ENCODE measurements around the gene SMIM11.
"Not testable (repeated sequence)": the region's sequence is repeated elsewhere in the genome, so short reads cannot be mapped to it uniquely, and the experiment has no call there.

SMIM11 gene

DNA sequence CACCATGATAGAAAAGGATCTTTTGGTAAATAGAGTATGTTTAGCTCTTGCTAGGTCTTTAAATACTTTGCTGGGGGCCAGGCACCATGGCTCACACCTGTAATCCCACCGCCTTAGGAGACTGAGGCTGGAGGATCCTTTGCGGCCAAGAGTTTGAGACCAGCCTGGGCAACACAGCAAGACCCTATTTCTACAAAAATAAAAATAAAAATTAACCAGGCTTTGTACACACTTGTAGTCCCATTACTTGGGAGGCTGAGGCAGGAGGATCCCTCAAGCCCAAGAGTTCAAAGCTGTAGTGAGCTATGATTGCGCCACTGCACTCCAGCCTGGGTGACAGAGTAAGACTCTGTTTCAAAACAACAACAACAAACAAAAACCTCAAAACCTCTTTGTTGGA is 12.6 kb upstream of the SMIM11 start:
- CTCF ChIA-PET = interaction anchor here (0.6 to 3.4 kb wide), 14 partner anchors 12 to 693 kb away, joined by 3 to 15 read pairs (median 5); no protein-coding TSS in a partner anchor
- no peak for DNase-seq
- H3K27ac Mint-ChIP-seq = no peak overlapping the region
- H3K4me1 Mint-ChIP-seq = peaks cover 6% of the 10 kb centered on the region
- H3K27me3 Mint-ChIP-seq = peaks cover 24% of the 10 kb centered on the region
- no peaks in the 10 kb centered on the region for H3K36me3 Mint-ChIP-seq
- no peaks in the 10 kb centered on the region for H3K9me3 Mint-ChIP-seq
- no peak overlapping the region for H3K4me3 Mint-ChIP-seq

DNA sequence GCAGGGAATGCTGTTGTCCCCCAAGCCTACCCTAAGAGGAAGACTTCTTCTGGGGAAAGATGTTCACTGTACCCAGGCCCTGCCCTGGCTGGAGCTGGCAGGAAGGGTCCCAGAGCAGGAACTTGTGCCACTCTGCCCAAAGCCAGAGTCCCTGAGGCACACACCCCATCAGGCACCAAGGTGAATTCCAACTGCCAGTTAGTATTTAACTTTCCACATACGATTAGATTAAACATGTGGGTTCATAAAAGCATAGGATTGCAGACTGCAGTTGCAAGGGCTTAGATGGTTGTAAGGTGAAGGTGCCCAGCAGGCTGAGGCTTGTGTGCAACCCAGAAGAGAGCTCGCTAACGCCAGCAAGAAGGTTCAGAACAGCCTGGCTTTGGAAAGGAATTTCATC is 11.6 kb upstream of the SMIM11 start, which contains the start of gene KCNE2:
TSS of gene KCNE2 (plus strand) at position 274 of the 400 bp plus-strand sequence. CDS start 6,473 bp downstream, outside the sequence.
- no peaks in the 10 kb centered on the region for H3K9me3 Mint-ChIP-seq
- no peaks in the 10 kb centered on the region for H3K36me3 Mint-ChIP-seq
- no peak within 1 kb of the TSS for H3K27ac Mint-ChIP-seq
- CTCF ChIA-PET = interaction anchor here (0.8 to 3.4 kb wide), 5 partner anchors 13 to 440 kb away, joined by 3 to 15 read pairs (median 9); no protein-coding TSS in a partner anchor
- DNase-seq = no peak
- peaks cover 6% of the 10 kb centered on the region for H3K4me1 Mint-ChIP-seq
- peaks cover 27% of the 10 kb centered on the region for H3K27me3 Mint-ChIP-seq
- no peak within 1 kb of the TSS for H3K4me3 Mint-ChIP-seq

DNA sequence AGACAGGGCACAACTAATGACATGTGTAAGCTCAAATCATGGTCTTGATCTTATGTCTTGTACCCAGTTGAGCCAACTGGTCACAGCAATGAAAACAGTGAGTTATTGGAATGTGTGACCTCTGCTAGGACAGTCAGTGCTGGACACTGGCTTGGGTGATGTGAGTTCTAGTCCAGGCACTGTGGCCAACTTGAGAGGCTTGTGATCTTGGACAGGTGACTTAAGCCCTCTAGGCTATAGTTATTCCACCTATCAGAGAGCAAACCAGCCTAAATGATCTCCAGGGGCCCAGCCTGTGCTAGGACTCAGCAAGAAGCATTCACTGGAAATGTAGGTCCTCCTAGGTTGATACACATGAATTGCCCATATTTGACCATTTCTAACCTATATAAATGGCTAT is 10.4 kb upstream of the SMIM11 start:
- Mint-ChIP-seq H3K4me1 (peaks cover 6% of the 10 kb centered on the region), H3K4me3 (no peak overlapping the region), H3K27ac (no peak overlapping the region), H3K9me3 (no peaks in the 10 kb centered on the region), H3K36me3 (no peaks in the 10 kb centered on the region), H3K27me3 (peaks cover 26% of the 10 kb centered on the region)
- no peak for DNase-seq
- CTCF ChIA-PET = interaction anchor here (0.8 to 3.4 kb wide), 2 partner anchors 266 to 441 kb away, joined by 4 to 13 read pairs; no protein-coding TSS in a partner anchor

DNA sequence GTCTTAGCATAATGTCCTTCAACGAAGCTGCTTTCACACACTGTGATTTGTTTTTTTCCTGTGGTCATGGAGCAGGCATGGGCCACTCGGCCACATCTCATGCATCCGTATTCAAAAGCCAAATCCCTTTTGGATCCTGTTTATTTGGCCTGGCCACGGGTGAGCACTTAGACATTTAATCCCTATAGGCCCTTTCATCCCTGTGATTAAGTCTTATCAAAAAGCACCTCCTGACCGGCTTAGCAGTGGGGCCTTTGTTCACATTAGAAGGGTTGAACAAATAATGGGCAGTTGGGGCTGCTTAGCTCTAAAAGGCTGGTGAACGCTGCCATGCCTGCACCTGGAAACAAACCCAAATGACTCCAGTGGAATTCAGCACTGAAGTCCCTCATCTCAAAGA is 9.5 kb upstream of the SMIM11 start:
- H3K4me1 Mint-ChIP-seq = peaks cover 6% of the 10 kb centered on the region
- H3K27me3 Mint-ChIP-seq = peaks cover 30% of the 10 kb centered on the region
- no peak overlapping the region for H3K27ac Mint-ChIP-seq
- H3K36me3 Mint-ChIP-seq = no peaks in the 10 kb centered on the region
- CTCF ChIA-PET = interaction anchor here (0.6 to 3.4 kb wide), 3 partner anchors 266 to 442 kb away, joined by 3 to 13 read pairs (median 4); no protein-coding TSS in a partner anchor
- no peak for DNase-seq
- H3K9me3 Mint-ChIP-seq = no peaks in the 10 kb centered on the region
- H3K4me3 Mint-ChIP-seq = no peak overlapping the region

DNA sequence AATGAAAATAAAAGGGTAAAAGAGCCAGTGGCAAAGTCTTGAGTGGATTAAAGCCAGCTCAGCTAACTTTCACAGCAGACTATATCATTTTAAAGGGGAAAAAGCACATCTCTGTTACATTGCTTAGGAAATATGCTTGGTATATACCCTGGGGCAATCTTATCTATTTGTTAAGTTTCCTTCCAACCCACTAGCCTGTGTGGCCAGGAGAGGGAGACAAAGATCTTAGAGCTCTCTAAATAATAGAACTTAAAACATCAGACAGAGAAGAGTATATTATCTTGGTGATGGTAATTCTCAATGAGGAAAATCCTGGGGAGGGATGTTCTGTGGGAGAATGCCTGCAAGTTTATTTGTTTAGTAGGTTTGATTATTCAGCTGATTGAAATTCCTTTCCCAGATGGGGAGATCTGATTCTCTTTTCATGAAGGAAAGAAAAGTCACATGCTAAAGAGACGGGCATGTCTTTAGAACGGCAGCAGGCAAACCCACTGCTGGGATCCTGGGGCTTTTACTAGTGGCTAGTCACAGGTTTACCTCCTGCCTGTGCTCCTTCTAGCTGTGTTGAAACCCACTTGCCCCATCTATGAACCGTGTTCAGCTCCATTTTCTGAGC is 7.9 kb upstream of the SMIM11 start:
- H3K36me3 Mint-ChIP-seq = no peaks in the 10 kb centered on the region
- H3K4me1 Mint-ChIP-seq = no peaks in the 10 kb centered on the region
- H3K9me3 Mint-ChIP-seq = no peaks in the 10 kb centered on the region
- peaks cover 25% of the 10 kb centered on the region for H3K27me3 Mint-ChIP-seq
- peak; percentile 62 for DNase-seq
- no peak overlapping the region for H3K4me3 Mint-ChIP-seq
- CTCF ChIA-PET = interaction anchor here (0.8 to 2.2 kb wide), 8 partner anchors 11 to 444 kb away, joined by 3 to 8 read pairs (median 5); no protein-coding TSS in a partner anchor
- no peak overlapping the region for H3K27ac Mint-ChIP-seq

DNA sequence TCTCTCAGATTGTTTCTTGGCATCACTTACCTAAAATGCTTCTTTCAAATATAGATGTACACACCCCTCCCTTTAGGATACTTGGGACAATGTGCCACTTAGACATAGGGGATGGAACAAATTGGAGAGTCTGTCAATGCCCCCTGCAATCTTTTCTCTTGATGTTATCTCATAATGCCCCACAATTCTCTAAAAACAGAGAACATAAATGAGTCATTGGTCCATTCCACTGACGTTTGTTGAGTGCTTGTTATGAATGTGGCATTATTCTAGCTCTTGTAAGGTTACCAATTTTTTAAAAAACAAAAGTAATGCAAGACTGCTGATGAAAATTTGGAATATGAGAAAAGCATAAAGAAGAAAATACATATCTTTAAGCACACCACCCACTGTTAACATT is 5.6 kb upstream of the SMIM11 start:
- CTCF ChIA-PET = no interaction called here
- DNase-seq = no peak
- H3K36me3 Mint-ChIP-seq = no peaks in the 10 kb centered on the region
- peaks cover 20% of the 10 kb centered on the region for H3K27me3 Mint-ChIP-seq
- H3K4me3 Mint-ChIP-seq = no peak overlapping the region
- H3K27ac Mint-ChIP-seq = no peak overlapping the region
- H3K4me1 Mint-ChIP-seq = no peaks in the 10 kb centered on the region
- H3K9me3 Mint-ChIP-seq = no peaks in the 10 kb centered on the region

DNA sequence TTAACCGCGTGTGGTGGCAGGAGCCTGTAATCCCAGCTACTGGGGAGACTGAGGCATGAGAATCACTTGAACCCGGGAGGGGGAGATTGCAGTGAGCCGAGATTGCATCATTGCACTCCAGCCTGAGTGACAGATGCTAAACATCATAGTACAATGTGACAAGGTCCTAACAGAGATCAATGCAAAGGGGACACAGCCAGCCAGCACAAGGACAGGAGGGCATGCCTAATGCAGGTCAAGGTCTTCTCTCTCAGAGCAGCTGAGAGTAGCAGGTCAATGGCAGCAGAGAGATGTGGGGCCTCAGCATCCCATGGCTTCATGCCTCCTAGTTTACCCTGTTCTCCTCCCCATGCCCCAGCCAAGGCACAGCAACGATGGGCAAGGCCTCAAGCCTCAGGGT is 3.0 kb upstream of the SMIM11 start:
- Mint-ChIP-seq H3K36me3 (no peaks in the 10 kb centered on the region), H3K27me3 (peaks cover 20% of the 10 kb centered on the region), H3K4me1 (no peaks in the 10 kb centered on the region), H3K9me3 (no peaks in the 10 kb centered on the region), H3K27ac (no peak overlapping the region), H3K4me3 (no peak overlapping the region)
- CTCF ChIA-PET = no interaction called here
- no peak for DNase-seq

DNA sequence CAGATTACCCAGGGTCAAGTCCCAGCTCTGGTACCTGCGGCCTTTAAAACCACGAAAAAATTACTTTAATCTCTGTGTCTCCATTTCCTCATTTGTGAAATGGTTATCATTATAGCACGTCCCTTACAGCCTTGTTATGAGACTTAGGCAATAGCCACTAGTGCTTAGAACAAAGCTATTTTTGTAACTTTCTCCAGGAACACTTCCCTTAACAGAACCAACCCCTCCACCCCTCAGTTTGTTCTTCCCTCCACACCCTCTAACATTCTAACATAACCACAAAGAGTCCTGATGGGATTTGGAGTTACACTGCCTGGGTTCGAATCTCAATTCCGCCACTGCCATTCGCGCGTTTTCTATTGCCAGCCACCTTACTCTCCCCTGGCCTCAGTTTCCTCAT is 845 bp upstream of the SMIM11 start:
- H3K9me3 Mint-ChIP-seq, CTCF ChIA-PET, H3K27ac Mint-ChIP-seq, DNase-seq, H3K4me1 Mint-ChIP-seq, H3K36me3 Mint-ChIP-seq, H3K4me3 Mint-ChIP-seq, H3K27me3 Mint-ChIP-seq: not testable (repeated sequence)

DNA sequence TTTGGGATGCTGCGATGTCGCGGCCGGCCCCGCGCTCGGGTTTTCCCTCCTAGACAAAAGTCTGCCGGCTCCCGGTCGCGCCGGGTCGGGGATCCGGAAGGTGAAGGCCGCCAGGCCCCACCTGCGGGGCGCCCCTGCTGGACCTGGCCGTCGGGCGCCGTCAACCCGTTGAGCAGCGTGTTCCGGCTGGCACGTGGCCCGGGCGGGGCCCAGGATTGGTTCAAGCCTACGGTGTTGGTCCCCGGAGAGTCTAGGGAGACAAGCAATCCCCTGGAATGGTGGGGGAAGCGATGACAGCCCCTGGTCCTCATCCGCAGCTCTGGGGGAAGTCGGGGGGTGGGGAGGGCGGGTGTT is 289 bp downstream of the SMIM11 start:
- not testable (repeated sequence) for H3K4me1 Mint-ChIP-seq

DNA sequence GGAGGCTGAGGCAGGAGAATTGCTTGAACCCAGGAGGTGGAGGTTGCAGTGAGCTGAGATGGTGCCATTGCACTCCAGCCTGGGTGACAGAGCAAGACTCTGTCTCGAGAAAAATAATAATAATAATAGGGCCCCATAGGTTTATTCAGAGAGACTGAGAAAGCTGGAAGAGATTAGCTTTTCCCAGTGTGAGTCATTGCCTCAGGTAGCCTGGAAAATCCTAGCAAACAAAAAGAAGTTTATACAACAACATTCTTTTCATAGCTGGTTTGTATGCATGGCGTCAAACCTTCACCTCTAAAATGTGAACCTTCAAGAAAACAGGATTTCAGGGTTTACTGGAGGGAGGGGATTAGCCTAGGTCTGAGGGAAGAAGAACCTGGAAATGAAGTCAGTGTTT is 7.8 kb downstream of the SMIM11 start:
- H3K4me1 Mint-ChIP-seq, DNase-seq, H3K27ac Mint-ChIP-seq, H3K9me3 Mint-ChIP-seq, H3K4me3 Mint-ChIP-seq, H3K27me3 Mint-ChIP-seq, CTCF ChIA-PET, H3K36me3 Mint-ChIP-seq: not testable (repeated sequence)

More for the DNA sequence above, 289 bp downstream of the SMIM11 start:
- CTCF ChIA-PET, DNase-seq, H3K27me3 Mint-ChIP-seq, H3K4me3 Mint-ChIP-seq, H3K27ac Mint-ChIP-seq, H3K9me3 Mint-ChIP-seq, H3K36me3 Mint-ChIP-seq: not testable (repeated sequence)

DNA sequence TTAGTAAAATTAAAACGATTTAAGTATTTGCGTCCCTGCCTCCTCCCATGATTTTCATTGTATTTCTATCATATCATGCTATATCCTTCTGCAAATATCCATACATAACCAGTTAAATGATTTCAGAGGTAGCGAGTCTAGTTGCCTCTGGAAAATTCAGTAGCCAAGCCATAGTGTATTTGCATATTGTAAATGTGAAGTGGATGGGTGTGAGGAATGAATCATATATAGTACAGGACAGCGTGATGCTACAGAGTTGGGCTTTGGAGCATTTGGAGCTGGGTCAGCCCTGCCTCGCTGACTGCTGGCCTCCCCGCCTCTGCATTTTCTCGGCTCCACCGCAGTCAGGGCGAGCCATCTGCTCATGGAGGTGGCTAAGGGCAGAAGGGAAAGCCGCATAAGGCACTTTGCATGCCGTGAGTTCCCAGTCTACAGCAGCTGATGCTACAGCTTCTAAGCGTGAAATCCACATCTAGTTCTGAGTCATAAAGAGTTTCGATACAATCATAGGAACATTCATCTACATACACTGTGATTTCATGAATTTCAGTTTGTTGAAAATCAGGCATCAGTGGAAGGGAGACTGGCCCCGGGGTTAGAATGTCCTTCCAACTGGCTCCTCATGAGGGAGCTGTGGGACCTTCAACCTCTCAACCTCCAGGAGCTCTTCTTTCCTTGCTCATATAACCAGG is 8.6 kb downstream of the SMIM11 start:
- H3K36me3 Mint-ChIP-seq, H3K27me3 Mint-ChIP-seq, H3K4me1 Mint-ChIP-seq, H3K4me3 Mint-ChIP-seq, H3K27ac Mint-ChIP-seq, DNase-seq, CTCF ChIA-PET, H3K9me3 Mint-ChIP-seq: not testable (repeated sequence)

DNA sequence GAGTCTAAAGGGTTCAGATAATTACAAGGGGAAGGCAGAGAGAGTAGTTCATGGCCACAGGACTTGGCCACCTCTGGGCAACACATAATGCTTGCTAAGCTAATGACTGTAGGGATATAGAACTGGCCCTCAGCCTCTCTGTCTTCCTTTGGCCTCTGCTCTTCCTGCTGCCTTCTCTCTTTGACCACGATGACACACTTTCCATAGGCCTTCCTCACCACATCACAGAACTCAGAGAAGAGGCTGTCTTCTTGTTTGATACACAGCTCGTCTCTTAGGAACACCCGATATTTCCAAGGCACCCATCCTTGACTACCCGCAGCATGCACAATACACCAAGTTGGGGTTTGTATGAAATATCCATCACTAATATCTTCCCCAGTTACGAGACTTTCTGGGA is 25.2 kb downstream of the SMIM11 start:
- H3K4me3 Mint-ChIP-seq, H3K27ac Mint-ChIP-seq, CTCF ChIA-PET, DNase-seq, H3K27me3 Mint-ChIP-seq, H3K36me3 Mint-ChIP-seq, H3K4me1 Mint-ChIP-seq, H3K9me3 Mint-ChIP-seq: not testable (repeated sequence)

DNA sequence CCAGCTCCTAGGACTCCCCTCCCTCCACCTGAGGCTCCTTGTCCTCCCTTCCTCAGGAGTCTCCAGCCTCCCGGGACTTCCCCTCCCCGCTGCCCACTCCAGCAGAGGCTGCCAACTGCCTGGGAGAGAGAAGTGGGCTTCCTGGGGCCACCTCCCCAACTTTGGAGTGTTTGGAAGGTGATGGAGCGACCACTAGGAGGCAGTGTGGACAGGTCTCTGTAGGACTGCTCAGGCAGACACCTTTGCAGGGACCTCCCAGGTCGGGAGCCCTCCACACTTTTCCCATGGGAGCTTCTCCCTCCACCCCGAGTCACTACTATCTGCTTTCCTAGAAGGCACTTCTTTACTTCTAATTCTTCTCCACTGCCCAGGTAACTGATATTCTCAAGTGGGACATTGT is 29.4 kb downstream of the SMIM11 start:
- CTCF ChIA-PET, H3K9me3 Mint-ChIP-seq, H3K4me1 Mint-ChIP-seq, H3K27ac Mint-ChIP-seq, H3K4me3 Mint-ChIP-seq, H3K27me3 Mint-ChIP-seq, H3K36me3 Mint-ChIP-seq, DNase-seq: not testable (repeated sequence)

DNA sequence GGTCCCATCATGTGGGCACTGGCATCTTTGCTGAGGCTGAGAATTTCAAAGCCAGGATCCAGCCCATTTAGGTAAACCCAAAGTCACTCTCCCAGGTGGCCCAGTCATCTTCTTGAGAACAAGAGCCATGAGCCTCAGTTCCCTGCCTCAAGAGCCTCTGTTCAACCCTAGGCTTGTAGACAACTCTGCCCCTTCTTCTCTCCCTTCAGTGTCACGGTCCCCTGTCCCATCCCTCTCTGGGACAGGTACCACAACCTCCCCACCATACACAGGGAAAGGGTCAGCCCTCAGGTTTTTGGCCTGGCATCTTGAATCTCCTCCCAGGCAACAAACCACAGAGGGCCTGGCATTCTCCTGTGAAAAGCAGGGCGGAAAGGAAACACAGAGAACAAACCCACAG is 30.4 kb downstream of the SMIM11 start:
- not testable (repeated sequence) for H3K27me3 Mint-ChIP-seq

DNA sequence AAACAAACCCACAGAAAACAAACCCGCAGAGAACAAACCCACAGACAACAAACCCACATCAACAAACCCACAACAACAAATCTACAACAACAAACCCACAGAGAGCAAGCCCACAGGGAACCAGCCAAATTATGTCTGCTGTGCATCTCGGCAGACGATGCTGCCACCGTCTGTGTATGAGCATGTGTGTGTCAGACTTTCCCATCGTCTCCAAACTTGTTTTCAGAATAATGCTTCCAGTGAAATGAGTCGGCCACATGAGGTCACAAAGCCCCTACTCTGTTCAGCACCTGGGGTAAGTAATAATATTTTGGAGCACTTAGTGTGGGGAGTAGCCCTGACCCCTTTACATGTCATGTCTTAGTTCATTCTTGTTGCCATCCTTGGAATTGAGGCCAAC is 30.8 kb downstream of the SMIM11 start:
- H3K27ac Mint-ChIP-seq, DNase-seq, H3K36me3 Mint-ChIP-seq, H3K27me3 Mint-ChIP-seq, H3K9me3 Mint-ChIP-seq, H3K4me1 Mint-ChIP-seq, CTCF ChIA-PET, H3K4me3 Mint-ChIP-seq: not testable (repeated sequence)

More for the DNA sequence above, 30.4 kb downstream of the SMIM11 start:
- H3K36me3 Mint-ChIP-seq, CTCF ChIA-PET, H3K27ac Mint-ChIP-seq, H3K4me1 Mint-ChIP-seq, DNase-seq, H3K4me3 Mint-ChIP-seq, H3K9me3 Mint-ChIP-seq: not testable (repeated sequence)

Measured in activated naive CD4-positive, alpha-beta T cell treated with anti-CD3 and anti-CD28 coated beads, Interleukin-2, amount 10 ng/mL, durations not matched to agents 7 days and 5 days (primary cell).